Glomerular endothelial cell (primary cell): ENCODE data around the gene SPAG16. TPM values are rescaled to one million over a fixed set of nuclear protein-coding genes. Genes with fewer than 3 reads are reported as not detected.

Source experiments
- DNase-seq: peaks from one replicate; pipeline ENCODE4 v3.0.0-alpha.2; 2011; ENCODE audit warnings: low read depth, low spot score; ENCODE audit errors: extremely low read depth
- total RNA-seq: library from RNA; depleted of rRNA; stranded (reverse); fragments of >200 nt; gene quantifications from 2 replicates; pipeline ENCODE4 v1.2.3, GENCODE V29; 2015

The SPAG16 gene
- 13.8 and 15.6 TPM in 2 replicates for total RNA-seq

GRCh38 chr2:213284105-213285090 lies at the start of gene SPAG16:
SPAG16 (plus strand) TSS chr2:213284464.
- peak; percentile 69 for DNase-seq

GRCh38 chr2:213234641-213235040 lies 49.6 kb upstream of the SPAG16 start:
- no peak for DNase-seq

- no peak for DNase-seq
Observed at GRCh38 chr2:213235741-213236140, 48.5 kb upstream of the SPAG16 start.

- no peak for DNase-seq
Observed at GRCh38 chr2:213237251-213237650, 47.0 kb upstream of the SPAG16 start.

GRCh38 chr2:213237787-213238186 lies 46.5 kb upstream of the SPAG16 start:
- no peak for DNase-seq

GRCh38 chr2:213238753-213239495 lies 45.3 kb upstream of the SPAG16 start:
- no peak for DNase-seq

- no peak for DNase-seq
Observed at GRCh38 chr2:213241817-213242216, 42.4 kb upstream of the SPAG16 start.

GRCh38 chr2:213242653-213243052 lies 41.6 kb upstream of the SPAG16 start:
- DNase-seq, result no peak

- no peak for DNase-seq
Observed at GRCh38 chr2:213243189-213244044, 40.8 kb upstream of the SPAG16 start.

- DNase-seq, result peak; percentile 36
Observed at GRCh38 chr2:213246497-213247281, 37.6 kb upstream of the SPAG16 start.

- DNase-seq, result no peak
Observed at GRCh38 chr2:213247566-213247965, 36.7 kb upstream of the SPAG16 start.

- DNase-seq, result no peak
Observed at GRCh38 chr2:213248637-213249036, 35.6 kb upstream of the SPAG16 start.

GRCh38 chr2:213249502-213249901 lies 34.8 kb upstream of the SPAG16 start:
- DNase-seq, result no peak

- peak; percentile 79 for DNase-seq
Observed at GRCh38 chr2:213251618-213252017, 32.6 kb upstream of the SPAG16 start.

GRCh38 chr2:213252206-213252605 lies 32.1 kb upstream of the SPAG16 start:
- DNase-seq, result no peak

- no peak for DNase-seq
Observed at GRCh38 chr2:213253162-213253561, 31.1 kb upstream of the SPAG16 start.

- no peak for DNase-seq
Observed at GRCh38 chr2:213259266-213259665, 25.0 kb upstream of the SPAG16 start.

- DNase-seq, result no peak
Observed at GRCh38 chr2:213261237-213261636, 23.0 kb upstream of the SPAG16 start.

- DNase-seq, result no peak
Observed at GRCh38 chr2:213261715-213262114, 22.5 kb upstream of the SPAG16 start.

- DNase-seq, result no peak
Observed at GRCh38 chr2:213265679-213266078, 18.6 kb upstream of the SPAG16 start.
